ENCODE measurements around the gene UBAC2. TPM values are rescaled to one million over a fixed set of nuclear protein-coding genes. Genes with fewer than 3 reads are reported as not detected.
A peak's percentile ranks its signal among the peaks of the same experiment; 100 is the strongest.

UBAC2 gene
- total RNA-seq, 1 donor, result 36.9 TPM

- TF ChIP-seq CTCF (IDR thresholded peaks at IDR 0.05; ENCODE audit: extremely low read depth, low read depth, low read length), result no peak
Observed at GRCh38 chr13:99251921-99252320, 51.3 kb downstream of the UBAC2 start.

DNA sequence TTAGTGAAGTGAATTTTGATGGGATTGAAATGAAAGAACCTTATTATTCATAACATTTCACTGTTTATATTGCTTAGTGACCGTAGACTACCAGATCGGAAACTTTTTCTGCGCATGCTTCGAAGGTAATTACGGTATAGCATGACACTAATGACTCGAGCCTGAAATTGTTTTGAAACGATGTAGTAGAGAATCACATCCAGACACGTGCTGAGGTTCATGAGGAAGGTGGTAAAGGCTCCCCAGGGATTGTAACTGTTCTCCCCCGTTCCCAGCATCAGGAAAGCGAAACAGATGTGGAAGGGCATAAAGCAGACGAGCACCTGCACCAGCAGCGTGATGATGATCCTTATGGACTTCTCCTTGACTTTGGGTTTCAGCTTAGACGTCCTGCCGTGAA, 54.2 kb downstream of the UBAC2 start:
- no peak for DNase-seq (ENCODE audit: insufficient read length, low spot score, missing footprints)
- H4K20me1 ChIP-seq (ENCODE audit: insufficient read depth, low read length), result peaks cover 2% of the 10 kb centered on the region
- H3K4me3 ChIP-seq (ENCODE audit: insufficient read depth, low read length), result no peak overlapping the region
- peaks cover 6% of the 10 kb centered on the region for H3K36me3 ChIP-seq (ENCODE audit: insufficient read depth, low read length)
- H3K27ac ChIP-seq (ENCODE audit: low read depth, low read length), result no peak overlapping the region
- no peaks in the 10 kb centered on the region for H3K79me2 ChIP-seq (ENCODE audit: insufficient read depth, low read length)
- H3K4me2 ChIP-seq (ENCODE audit: insufficient read depth, low read length), result no peak overlapping the region
- H3K9me3 ChIP-seq (ENCODE audit: low read depth, low read length), result no peaks in the 10 kb centered on the region
- no peaks in the 10 kb centered on the region for H3K27me3 ChIP-seq (ENCODE audit: insufficient read depth, low read length)
- no peak for TF ChIP-seq CTCF (IDR thresholded peaks at IDR 0.05; ENCODE audit: extremely low read depth, low read depth, low read length)
- no peak overlapping the region for H2AFZ ChIP-seq (ENCODE audit: low read length)
- H3K4me1 ChIP-seq (ENCODE audit: insufficient read depth, low read length), result peaks cover 10% of the 10 kb centered on the region

More at GRCh38 chr13:99251921-99252320, 51.3 kb downstream of the UBAC2 start:
- Histone ChIP-seq H3K27ac (ENCODE audit: low read depth, low read length) (no peak overlapping the region), H3K4me2 (ENCODE audit: insufficient read depth, low read length) (no peak overlapping the region), H3K4me3 (ENCODE audit: insufficient read depth, low read length) (no peak overlapping the region), H3K36me3 (ENCODE audit: insufficient read depth, low read length) (peaks cover 6% of the 10 kb centered on the region), H4K20me1 (ENCODE audit: insufficient read depth, low read length) (no peaks in the 10 kb centered on the region), H3K27me3 (ENCODE audit: insufficient read depth, low read length) (no peaks in the 10 kb centered on the region), H3K9me3 (ENCODE audit: low read depth, low read length) (no peaks in the 10 kb centered on the region), H3K4me1 (ENCODE audit: insufficient read depth, low read length) (peaks cover 7% of the 10 kb centered on the region), H2AFZ (ENCODE audit: low read length) (no peak overlapping the region), H3K79me2 (ENCODE audit: insufficient read depth, low read length) (no peaks in the 10 kb centered on the region)
- no peak for DNase-seq (ENCODE audit: insufficient read length, low spot score, missing footprints)

- Histone ChIP-seq H3K4me3 (ENCODE audit: insufficient read depth, low read length) (no peak overlapping the region), H3K36me3 (ENCODE audit: insufficient read depth, low read length) (peaks cover 6% of the 10 kb centered on the region), H3K4me1 (ENCODE audit: insufficient read depth, low read length) (peaks cover 13% of the 10 kb centered on the region), H3K27ac (ENCODE audit: low read depth, low read length) (no peak overlapping the region), H4K20me1 (ENCODE audit: insufficient read depth, low read length) (peaks cover 2% of the 10 kb centered on the region), H3K4me2 (ENCODE audit: insufficient read depth, low read length) (no peak overlapping the region), H3K27me3 (ENCODE audit: insufficient read depth, low read length) (no peaks in the 10 kb centered on the region), H2AFZ (ENCODE audit: low read length) (no peak overlapping the region), H3K79me2 (ENCODE audit: insufficient read depth, low read length) (no peaks in the 10 kb centered on the region), H3K9me3 (ENCODE audit: low read depth, low read length) (no peaks in the 10 kb centered on the region)
- no peak for DNase-seq (ENCODE audit: insufficient read length, low spot score, missing footprints)
- TF ChIP-seq CTCF (IDR thresholded peaks at IDR 0.05; ENCODE audit: extremely low read depth, low read depth, low read length), result no peak
Observed at GRCh38 chr13:99255271-99255670, 54.6 kb downstream of the UBAC2 start.

DNA sequence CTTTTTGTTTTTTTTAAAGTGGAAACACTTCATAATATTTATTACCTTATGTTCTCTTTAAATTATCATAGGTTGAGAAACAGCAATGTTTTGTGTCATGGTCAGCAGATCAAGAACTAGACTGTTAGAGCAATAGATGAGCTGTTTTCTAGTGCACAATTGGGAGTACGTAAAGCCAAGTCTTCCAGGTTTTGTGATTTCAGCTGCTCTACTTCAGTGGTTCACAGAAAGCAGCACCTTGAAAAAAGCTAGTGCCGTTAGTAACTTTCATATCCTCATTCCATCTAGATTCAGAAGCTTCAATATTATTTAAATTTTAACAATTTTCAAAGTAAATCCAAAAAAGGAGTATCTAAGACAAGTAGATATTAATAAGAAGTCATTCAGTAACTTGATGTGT, 55.6 kb downstream of the UBAC2 start:
- Histone ChIP-seq H3K4me1 (ENCODE audit: insufficient read depth, low read length) (peaks cover 13% of the 10 kb centered on the region), H3K36me3 (ENCODE audit: insufficient read depth, low read length) (peaks cover 6% of the 10 kb centered on the region), H3K27me3 (ENCODE audit: insufficient read depth, low read length) (no peaks in the 10 kb centered on the region), H4K20me1 (ENCODE audit: insufficient read depth, low read length) (peaks cover 2% of the 10 kb centered on the region), H3K4me2 (ENCODE audit: insufficient read depth, low read length) (peak overlapping the region; percentile 36), H3K9me3 (ENCODE audit: low read depth, low read length) (no peaks in the 10 kb centered on the region), H2AFZ (ENCODE audit: low read length) (no peak overlapping the region), H3K79me2 (ENCODE audit: insufficient read depth, low read length) (no peaks in the 10 kb centered on the region), H3K27ac (ENCODE audit: low read depth, low read length) (peak overlapping the region; percentile 25), H3K4me3 (ENCODE audit: insufficient read depth, low read length) (no peak overlapping the region)
- DNase-seq (ENCODE audit: insufficient read length, low spot score, missing footprints), result no peak
- TF ChIP-seq CTCF (IDR thresholded peaks at IDR 0.05; ENCODE audit: extremely low read depth, low read depth, low read length), result no peak

Measured in osteoblast (primary cell).